M059J (cell line): ENCODE data around the gene C2CD2. TPM values are rescaled to one million over a fixed set of nuclear protein-coding genes. Genes with fewer than 3 reads are reported as not detected.

Experiments
- DNase-seq: peaks from one replicate; pipeline ENCODE4 v3.0.0-alpha.2; 2012; ENCODE audit warnings: low read depth
- total RNA-seq: library from RNA; depleted of rRNA; stranded (reverse); fragments of >200 nt; shearing (Covaris generic); gene quantifications from 2 replicates; pipeline ENCODE4 v1.2.3, GENCODE V29; 2014

C2CD2 gene
- total RNA-seq, 1 experiment from 2014 or later, result 32.1 TPM

DNA sequence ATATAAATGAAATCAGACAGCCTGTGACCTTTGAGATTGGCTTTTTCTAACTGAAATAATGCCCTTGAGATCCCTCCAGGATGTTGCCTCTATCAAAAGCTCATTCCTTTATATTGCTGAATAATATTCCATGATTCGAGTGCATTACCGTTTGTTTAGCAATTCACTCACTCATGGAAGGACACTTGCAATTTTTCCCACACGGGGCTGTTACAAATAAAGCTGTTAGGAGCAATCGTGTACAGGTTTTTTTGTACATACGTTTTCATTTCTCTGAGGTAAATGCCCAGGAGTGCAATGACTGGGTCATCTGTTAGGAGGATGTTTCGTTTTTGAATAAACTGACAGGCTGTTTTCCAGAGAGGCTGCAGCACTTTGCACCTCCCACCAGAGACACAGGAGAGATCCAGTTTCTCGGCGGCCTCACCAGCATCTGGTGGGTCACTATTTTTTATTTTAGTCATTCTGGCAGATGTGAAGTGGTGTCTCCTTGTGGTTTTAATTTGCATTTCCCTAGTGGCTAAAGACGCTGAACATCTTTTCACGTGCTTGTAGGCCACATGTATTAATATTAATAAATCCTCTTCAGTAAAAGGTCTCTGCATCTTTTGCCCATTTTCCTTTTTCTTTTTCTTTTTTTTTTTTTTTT lies 85.6 kb downstream of the C2CD2 start:
- DNase-seq, result no peak

- no peak for DNase-seq
Observed at GRCh38 chr21:41867313-41867712, 86.5 kb downstream of the C2CD2 start.

DNA sequence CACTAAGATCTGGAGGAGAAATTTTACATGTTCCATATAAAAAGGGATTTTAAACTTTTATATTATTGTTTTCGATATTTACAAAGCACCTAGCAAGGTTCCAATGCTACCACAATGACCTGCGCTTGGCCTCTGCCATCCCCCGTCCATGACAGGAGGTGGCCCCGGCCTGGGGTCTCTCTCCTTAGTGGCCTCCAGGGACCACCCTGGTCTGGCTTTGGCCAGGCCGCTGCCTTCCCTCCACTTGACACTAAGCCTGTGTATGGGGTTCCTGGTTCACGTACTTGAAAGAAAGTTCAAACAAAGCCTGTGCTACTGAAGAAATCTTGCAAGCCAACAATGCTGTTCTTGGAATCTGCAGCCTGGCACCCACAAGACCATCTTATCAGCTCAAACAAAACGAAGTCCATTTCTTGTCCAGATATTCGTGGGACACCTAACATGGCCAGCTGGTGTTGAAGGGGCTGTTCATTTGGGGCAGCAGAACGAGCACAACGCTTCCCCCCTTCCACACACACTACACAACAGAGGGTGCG lies 87.5 kb downstream of the C2CD2 start:
- no peak for DNase-seq

DNA sequence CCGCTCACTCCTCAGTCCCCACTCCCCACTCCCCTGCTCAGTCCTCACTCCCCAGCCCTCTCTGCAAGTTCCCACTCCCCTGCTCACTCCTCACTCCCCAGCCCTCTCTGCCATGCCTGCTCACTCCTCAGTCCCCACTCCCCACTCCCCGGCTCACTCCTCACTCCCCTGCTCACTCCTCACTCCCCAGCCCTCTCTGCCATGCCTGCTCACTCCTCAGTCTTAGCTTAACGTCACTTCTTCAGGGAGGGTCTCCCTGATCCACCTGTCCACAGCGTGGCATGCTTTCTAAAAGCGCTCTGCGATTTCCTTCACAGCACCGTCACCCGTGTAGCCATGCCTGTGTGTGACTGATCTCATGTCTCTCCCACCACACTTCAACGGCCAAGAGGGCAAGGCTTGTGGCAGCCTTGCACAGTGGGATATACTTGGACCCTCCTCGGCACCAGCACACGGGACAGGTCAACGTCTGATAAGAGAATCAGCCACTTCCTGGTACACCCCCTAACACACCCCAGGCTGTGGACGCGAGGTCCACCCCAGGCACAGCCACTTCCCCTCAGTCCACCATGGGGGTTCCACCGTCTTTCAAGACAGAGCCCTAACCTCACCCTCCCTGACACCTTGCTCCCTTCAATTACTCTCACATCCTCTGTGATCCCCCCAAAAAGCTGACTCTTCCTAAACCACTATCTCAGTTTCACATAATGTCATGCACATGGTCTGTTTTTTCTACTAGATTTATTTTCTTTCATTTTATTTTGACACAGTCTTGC lies 88.6 kb downstream of the C2CD2 start:
- no peak for DNase-seq

DNA sequence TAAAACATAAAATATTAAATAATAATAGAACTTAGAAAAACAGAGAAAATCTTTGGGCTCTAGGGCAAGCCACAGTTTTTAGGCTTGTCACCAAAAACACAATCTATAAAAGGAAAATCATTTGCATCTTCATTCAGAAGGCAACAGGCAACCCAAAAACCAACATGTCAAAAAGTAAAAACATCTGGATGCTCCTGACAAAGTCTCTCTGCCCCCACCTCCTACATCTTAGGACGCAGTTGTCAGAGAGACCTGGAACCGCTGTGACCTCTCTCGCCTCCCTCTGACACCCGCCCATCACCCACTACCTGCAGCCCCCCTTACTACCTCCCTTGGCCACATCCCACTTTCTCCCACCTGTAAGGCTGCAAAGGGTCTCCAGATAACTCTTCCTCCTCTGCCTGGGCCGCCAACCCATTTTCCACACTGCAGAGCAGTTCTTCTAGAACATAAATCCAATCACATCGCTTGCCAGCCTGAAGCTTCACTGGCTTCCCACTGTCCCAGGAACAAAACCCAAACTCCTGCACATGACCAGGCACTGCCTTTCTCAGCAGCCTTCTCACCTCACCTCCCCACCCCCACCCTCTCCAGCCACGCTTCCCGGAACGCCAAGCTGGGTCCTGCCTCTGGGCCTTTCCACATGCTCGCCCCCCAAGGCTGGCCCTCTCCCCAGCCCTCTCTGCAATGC lies 89.4 kb downstream of the C2CD2 start:
- no peak for DNase-seq

DNA sequence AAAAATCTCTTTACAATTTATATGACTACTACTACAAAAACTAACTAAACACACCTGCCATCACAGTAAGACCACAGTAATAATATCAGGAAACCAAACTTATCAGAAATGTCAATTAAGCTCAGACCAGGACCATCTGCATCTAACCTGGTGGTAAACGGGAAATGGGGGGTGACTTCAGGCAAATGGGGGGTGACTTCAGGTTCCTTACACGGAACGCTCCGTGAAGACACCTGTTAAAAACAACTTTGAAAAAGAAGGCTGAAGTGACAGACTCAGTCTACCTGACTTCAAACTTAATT lies 90.4 kb downstream of the C2CD2 start:
- no peak for DNase-seq

DNA sequence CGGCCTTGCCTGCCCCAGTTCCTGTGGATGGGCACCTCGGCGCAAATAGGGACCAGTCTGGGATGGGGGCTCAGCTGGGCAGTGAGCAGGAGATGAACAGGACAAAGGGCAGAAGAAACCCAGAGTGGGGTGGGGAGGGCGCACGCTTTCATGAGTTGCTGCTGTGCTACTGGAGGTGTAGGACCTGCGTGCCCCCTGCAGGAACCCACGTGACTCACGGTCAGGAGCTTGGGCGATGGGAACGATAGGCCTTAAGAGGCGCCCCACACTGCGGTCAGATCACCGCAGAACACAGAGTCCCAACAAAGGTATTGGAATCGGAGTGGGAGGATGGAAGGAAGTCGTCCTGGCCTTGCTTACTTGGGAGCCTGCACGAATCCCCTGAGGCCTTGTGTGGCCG lies 91.8 kb downstream of the C2CD2 start:
- DNase-seq, result no peak

GRCh38 chr21:41861255-41861654 lies 92.6 kb downstream of the C2CD2 start:
- no peak for DNase-seq

GRCh38 chr21:41859297-41859980 lies 94.4 kb downstream of the C2CD2 start:
- no peak for DNase-seq

- no peak for DNase-seq
Observed at GRCh38 chr21:41858466-41859296, 95.1 kb downstream of the C2CD2 start.

DNA sequence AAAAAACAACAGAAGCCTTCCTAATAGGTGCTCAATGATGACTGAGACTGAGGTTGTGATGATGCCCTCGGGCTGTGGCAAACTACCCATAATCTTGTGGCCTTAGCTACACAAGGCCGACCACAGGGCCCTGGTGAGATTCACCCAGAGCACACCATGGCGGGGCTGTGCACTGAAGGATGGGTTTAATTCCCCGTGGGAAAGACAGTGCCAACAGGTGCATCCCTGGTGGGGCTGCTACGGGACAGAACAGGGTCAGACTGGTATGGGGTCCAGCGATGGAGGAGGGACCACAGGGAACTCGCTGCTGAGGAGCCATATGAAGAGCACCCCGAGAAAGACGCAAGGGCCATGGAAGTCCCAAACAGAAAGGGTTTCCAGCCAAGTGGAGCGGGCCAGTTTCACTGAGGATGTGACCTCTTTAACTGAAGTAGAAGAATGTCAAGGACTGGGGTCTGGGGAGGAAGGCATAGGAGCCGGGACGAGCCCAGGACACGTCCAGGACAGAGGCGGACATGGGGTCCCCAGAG lies 96.0 kb downstream of the C2CD2 start:
- DNase-seq, result peak; percentile 24

GRCh38 chr21:41856572-41856971 lies 97.2 kb downstream of the C2CD2 start:
- DNase-seq, result no peak

DNA sequence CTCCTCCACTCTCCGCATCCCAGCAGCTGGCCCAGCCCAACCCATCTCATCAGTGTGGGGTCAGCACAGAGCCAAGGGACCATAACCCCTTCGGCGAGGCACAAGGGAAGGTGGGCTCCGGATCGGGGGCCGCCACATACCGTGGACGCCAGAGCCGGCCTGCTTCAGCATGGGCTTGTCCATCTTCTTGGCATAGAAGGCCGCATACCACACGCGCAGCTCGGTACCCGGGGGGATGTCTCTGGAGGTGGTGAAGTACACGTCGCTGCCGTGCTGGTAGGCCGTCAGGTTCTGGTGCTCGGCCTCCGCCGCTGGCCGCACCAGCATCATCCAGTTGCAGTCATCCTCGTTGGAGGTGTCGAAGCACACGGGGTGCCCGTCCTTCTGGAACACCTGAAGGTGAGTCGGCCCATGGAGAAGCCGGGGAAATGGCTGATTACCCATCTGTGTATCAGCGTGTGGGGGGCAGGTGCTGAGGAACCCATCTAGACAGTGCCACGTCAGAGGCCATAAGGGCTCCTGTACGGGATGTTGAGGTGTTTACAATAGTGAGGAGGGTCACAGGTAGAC lies 99.3 kb downstream of the C2CD2 start:
- DNase-seq, result no peak

GRCh38 chr21:41852929-41853320 lies 100.9 kb downstream of the C2CD2 start:
- DNase-seq, result no peak

DNA sequence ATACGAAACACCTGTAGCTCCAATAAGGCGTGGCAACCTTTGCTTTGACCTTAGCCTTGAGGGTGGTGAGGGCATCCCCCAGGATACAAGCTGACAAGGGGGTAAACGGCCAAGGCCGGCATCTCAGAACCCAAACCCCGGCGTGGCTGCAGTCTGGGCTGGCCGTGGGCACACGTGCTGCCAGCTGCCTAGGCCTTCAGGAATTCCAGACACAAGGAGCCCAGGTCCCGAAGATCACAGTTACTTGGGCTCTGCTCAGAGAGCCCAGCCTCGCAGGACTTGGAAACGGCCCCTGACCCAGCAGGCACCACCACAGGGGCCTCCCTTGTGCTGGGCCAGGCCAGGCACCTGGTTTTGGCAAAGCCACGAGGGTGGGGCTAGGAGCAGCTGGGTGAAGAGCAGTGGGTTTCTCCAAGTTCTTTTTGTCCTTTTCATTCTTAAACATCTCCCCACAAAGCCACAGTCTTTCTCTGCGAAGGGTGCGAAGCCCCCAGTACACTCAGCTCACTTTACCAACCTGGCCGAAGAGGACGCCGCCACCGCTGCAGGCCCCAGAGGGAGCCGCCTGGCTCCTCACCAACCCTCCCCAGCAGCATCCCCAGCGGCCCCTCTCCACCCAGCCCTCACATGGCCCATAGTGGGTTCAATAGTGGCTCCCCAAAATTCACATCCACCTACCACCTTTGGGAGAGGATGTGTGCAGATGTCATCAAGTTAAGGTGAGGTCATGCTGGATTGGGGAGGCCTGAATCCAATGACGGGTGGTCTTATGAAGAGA lies 101.5 kb downstream of the C2CD2 start:
- DNase-seq, result no peak

DNA sequence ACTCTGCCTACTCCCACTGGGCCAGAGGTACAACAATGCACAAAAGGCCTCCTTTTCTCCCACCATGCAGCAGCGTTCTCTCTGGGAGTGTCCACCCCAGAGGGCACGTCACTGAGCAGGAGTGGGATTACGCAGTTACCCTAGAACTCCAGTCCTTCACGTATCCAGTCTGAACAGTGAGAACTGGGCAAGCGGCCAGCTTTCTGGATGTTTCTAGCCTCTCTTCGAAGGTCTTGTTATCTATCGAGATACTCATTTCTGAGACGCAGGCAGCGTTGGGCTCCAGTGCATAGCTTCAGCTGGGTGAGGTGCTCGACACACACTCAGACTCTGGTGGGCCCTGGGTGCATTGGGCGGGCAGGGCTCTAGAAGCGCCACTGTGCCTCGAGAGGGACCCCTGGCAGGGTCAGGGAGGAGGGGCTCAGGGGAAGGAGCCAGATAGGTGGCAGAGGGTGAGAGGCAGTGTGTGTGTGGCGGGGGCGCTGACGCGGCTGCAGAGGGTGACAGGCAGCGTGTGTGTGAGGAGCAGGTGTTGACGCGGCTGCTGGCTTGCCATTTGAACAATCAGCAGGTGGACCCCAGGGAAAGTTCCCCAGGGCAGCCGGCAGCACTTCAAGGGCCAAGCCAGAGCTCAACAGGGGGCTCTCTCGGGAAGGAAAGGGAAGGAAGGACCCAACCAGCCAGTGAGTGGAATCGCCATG lies 102.6 kb downstream of the C2CD2 start:
- no peak for DNase-seq

DNA sequence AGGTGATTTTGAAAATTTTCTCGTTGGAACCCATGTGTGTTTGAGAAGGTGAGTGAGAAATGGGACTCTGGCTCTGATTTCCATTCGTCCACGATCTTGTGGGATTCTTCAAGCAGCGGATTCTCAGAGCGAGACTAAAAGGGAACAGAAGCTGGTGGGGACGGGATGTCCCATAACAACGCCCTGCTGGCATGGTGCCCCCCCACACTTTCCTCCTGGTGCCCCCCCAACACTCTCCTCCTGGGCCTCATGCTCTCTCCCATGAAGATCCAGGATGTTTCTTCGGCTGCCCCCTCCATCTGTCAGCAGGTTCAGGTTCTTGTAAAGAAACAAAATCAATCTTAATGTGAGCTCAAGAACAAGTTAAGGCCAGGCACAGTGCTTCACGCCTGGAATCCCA lies 103.7 kb downstream of the C2CD2 start:
- no peak for DNase-seq

DNA sequence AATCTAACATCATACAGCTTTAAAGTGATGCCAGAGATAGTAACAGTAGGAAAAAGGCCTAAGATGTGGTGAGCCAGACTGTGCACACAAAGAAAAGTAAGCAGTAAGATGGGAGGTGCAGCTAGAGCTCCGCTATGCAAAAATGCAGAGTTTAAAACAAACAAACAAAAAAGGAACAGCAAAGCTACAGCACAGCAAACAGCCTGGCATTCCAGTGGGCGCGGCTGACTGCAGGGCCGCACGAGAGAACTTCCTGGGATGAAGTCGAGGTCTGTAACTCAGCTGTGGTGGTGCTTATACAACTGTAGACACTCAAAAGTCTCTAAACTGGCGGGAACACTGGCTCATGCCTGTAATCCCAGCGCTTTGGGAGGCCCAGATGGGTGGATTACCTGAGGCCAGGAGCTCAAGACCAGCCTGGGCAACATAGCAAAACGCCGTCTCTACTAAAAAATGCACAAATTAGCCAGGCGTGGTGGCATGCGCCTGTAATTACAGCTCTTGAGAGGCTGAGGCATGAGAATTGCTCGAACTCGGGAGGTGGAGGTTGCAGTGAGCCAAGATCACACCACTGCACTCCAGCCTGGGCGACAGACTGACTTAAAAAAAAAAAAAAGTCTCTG lies 104.7 kb downstream of the C2CD2 start:
- no peak for DNase-seq

GRCh38 chr21:41848533-41848932 lies 105.3 kb downstream of the C2CD2 start:
- no peak for DNase-seq
